ENCODE data around the gene KLK6.

- TF ChIP-seq FOS (IDR thresholded peaks at IDR 0.05; ENCODE audit: borderline replicate concordance, insufficient read depth, low read length) = no peak
- no peak for TF ChIP-seq POLR2AphosphoS5 (IDR thresholded peaks at IDR 0.05; ENCODE audit: insufficient read depth, low read depth, low read length)
- TF ChIP-seq, protein P1, sequence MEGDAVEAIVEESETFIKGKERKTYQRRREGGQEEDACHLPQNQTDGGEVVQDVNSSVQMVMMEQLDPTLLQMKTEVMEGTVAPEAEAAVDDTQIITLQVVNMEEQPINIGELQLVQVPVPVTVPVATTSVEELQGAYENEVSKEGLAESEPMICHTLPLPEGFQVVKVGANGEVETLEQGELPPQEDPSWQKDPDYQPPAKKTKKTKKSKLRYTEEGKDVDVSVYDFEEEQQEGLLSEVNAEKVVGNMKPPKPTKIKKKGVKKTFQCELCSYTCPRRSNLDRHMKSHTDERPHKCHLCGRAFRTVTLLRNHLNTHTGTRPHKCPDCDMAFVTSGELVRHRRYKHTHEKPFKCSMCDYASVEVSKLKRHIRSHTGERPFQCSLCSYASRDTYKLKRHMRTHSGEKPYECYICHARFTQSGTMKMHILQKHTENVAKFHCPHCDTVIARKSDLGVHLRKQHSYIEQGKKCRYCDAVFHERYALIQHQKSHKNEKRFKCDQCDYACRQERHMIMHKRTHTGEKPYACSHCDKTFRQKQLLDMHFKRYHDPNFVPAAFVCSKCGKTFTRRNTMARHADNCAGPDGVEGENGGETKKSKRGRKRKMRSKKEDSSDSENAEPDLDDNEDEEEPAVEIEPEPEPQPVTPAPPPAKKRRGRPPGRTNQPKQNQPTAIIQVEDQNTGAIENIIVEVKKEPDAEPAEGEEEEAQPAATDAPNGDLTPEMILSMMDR (IDR thresholded peaks at IDR 0.05; ENCODE audit: extremely low read depth in 1 of 2, insufficient read depth in 1 of 2, low read depth in 1 of 2, low read length in 2 of 2) = no peak
- no peak for TF ChIP-seq JUN (IDR thresholded peaks at IDR 0.05; ENCODE audit: borderline replicate concordance, insufficient read depth, insufficient read length, low read depth)
- TF ChIP-seq EZH2 (IDR thresholded peaks at IDR 0.05; ENCODE audit: borderline replicate concordance, low read depth, low read length, severe bottlenecking) = no peak
- TF ChIP-seq POLR2A (IDR thresholded peaks at IDR 0.05; ENCODE audit: low read depth, low read length) = no peak
- no peak for TF ChIP-seq MAX (IDR thresholded peaks at IDR 0.05; ENCODE audit: insufficient read depth, insufficient read length)
Measured at GRCh38 chr19:50912102-50912599, 57.2 kb downstream of the KLK6 start.

Measured in endothelial cell of umbilical vein (primary cell).